B cell (primary cell): Measurements from ENCODE around the gene WDR1. TPM values are rescaled to one million over a fixed set of nuclear protein-coding genes. Genes with fewer than 3 reads are reported as not detected.

Source experiments
- ATAC-seq: fragments of 200-7000 bp; cut with Tn5 transposase; one replicate; pipeline ENCODE4 v1.10.0; 2021; ENCODE audit warnings: low read depth, mild to moderate bottlenecking, moderate number of reproducible peaks, moderate library complexity
- CTCF ChIA-PET: fragments of 350-600 bp; sonication (Branson Sonifier 250); formaldehyde crosslinking; loops from one replicate; lab custom pipeline; 2021; ENCODE audit warnings: antibody characterized with exemption, inconsistent platforms; lab: Charles Lee
- POLR2A ChIA-PET: fragments of 350-600 bp; sonication (Branson Sonifier 250); formaldehyde crosslinking; loops from one replicate; lab custom pipeline; 2021; ENCODE audit warnings: antibody characterized with exemption; lab: Charles Lee
- DNase-seq: peaks from one replicate; pipeline ENCODE4 v3.0.0; 2013
- H2AFZ ChIP-seq: 2 replicates; pipeline ENCODE4 v1.6.1; 2012; ENCODE audit warnings: mild to moderate bottlenecking, low read depth, low read length; ENCODE audit not compliant: insufficient read depth, poor library complexity, severe bottlenecking
- H3K27ac ChIP-seq, 2 donors: 1 replicate in 1 of 2; 2 replicates in 1 of 2; pipeline ENCODE4 v1.5.1; 2012 to 2013; ENCODE audit warnings: low read length in 2 of 2, mild to moderate bottlenecking in 2 of 2, moderate library complexity in 1 of 2
- H3K27me3 ChIP-seq, 4 experiments: fragments of 200-600 bp in 1 of 4; sonication (generic) in 1 of 4; replicated peaks in 1 of 4; 1 replicate in 2 of 4; 2 replicates in 2 of 4; pipeline versions ENCODE4 v1.6.1 to v1.7.0; 2013 to 2016; ENCODE audit warnings: low read length in 3 of 4, mild to moderate bottlenecking in 2 of 4, mixed read lengths in 1 of 4, moderate library complexity in 1 of 4; ENCODE audit not compliant: insufficient read depth in 4 of 4, control insufficient read depth in 3 of 4; ENCODE audit errors: control extremely low read depth in 1 of 4
- H3K36me3 ChIP-seq, 2 experiments: replicated peaks in 1 of 2; 1 replicate in 1 of 2; 2 replicates in 1 of 2; pipeline versions ENCODE4 v1.6.1 to v1.7.1; 2013; ENCODE audit warnings: low read length in 1 of 2; ENCODE audit not compliant: insufficient read depth in 2 of 2, control insufficient read depth in 1 of 2; ENCODE audit errors: control extremely low read depth in 1 of 2, extremely low read depth in 1 of 2
- H3K4me1 ChIP-seq, 2 donors: fragments of 200-600 bp in 1 of 2; sonication (generic) in 1 of 2; 1 replicate in 1 of 2; 2 replicates in 1 of 2; pipeline versions ENCODE4 v1.5.1 to v1.6.1; 2013 to 2017; ENCODE audit warnings: low read length in 2 of 2; ENCODE audit not compliant: control insufficient read depth in 2 of 2, insufficient read depth in 2 of 2
- H3K4me2 ChIP-seq: replicated peaks from 2 replicates; pipeline ENCODE3; 2012; ENCODE audit warnings: mild to moderate bottlenecking, low read depth, low read length; ENCODE audit not compliant: poor library complexity, severe bottlenecking
- H3K4me3 ChIP-seq, 5 experiments: fragments of 200-600 bp in 1 of 5; sonication (generic) in 1 of 5; 1 replicate in 3 of 5; 2 replicates in 2 of 5; pipeline versions ENCODE4 v1.5.1 to v1.7.0; 2011 to 2016; ENCODE audit warnings: low read length in 4 of 5, mild to moderate bottlenecking in 4 of 5, low read depth in 2 of 5, control low read depth in 1 of 5, moderate library complexity in 1 of 5; ENCODE audit not compliant: insufficient read depth in 1 of 5; ENCODE audit errors: control extremely low read depth in 1 of 5, extremely low read depth in 1 of 5
- H3K79me2 ChIP-seq: fragments of 200-600 bp; sonication (generic); one replicate; pipeline ENCODE4 v1.6.0; 2016; ENCODE audit warnings: low read length; ENCODE audit not compliant: control insufficient read depth, insufficient read depth
- H3K9ac ChIP-seq: fragments of 200-600 bp; sonication (generic); 2 replicates; pipeline ENCODE4 v1.6.1; 2017; ENCODE audit warnings: mild to moderate bottlenecking, low read length, moderate library complexity
- H3K9me3 ChIP-seq, 3 donors: one replicate each; pipeline versions ENCODE4 v1.6.1 to v1.7.1; 2013; ENCODE audit warnings: low read length in 2 of 3; ENCODE audit not compliant: control insufficient read depth in 2 of 3, insufficient read depth in 1 of 3; ENCODE audit errors: control extremely low read depth in 1 of 3
- H4K20me1 ChIP-seq: 2 replicates; pipeline ENCODE4 v1.6.0; 2012; ENCODE audit warnings: mild to moderate bottlenecking, low read length; ENCODE audit not compliant: insufficient read depth, control insufficient read depth, poor library complexity, severe bottlenecking
- H3K27ac Mint-ChIP-seq: one replicate; pipeline ENCODE4 v1.8.0; 2021; ENCODE audit warnings: mixed read lengths
- H3K27me3 Mint-ChIP-seq: one replicate; pipeline ENCODE4 v1.8.0; 2021; ENCODE audit warnings: mixed read lengths
- H3K4me1 Mint-ChIP-seq: one replicate; pipeline ENCODE4 v1.8.0; 2021; ENCODE audit warnings: mixed read lengths
- H3K4me3 Mint-ChIP-seq: one replicate; pipeline ENCODE4 v1.8.0; 2021; ENCODE audit warnings: mixed read lengths
- H3K9me3 Mint-ChIP-seq: one replicate; pipeline ENCODE4 v1.8.0; 2022; ENCODE audit warnings: mixed read lengths; ENCODE audit not compliant: insufficient read depth
- CTCF ChIP-seq: fragments of 200-600 bp; IDR thresholded peaks from one replicate; pipeline ENCODE4 v1.8.0; 2022; ENCODE audit warnings: antibody characterized with exemption, mild to moderate bottlenecking
- EZH2 ChIP-seq: IDR thresholded peaks from 2 replicates; pipeline ENCODE4 v1.6.1; 2012; ENCODE audit warnings: borderline replicate concordance, low read depth, mild to moderate bottlenecking, moderate library complexity, low read length; ENCODE audit not compliant: insufficient read depth, poor library complexity, severe bottlenecking
- WGBS: methylation state at CpG from one replicate; pipeline ENCODE4 v1.1.5; 2013; ENCODE audit warnings: missing lambda C conversion rate; ENCODE audit not compliant: insufficient coverage; 5-methylcytosine and 5-hydroxymethylcytosine counted together
- intact Hi-C: fragments of 100-400 bp; cut with micrococcal nuclease; formaldehyde crosslinking; loops from one replicate; pipeline ENCODE4 v1.10.0; 2022
- polyA plus RNA-seq: library from polyadenylated mRNA; depleted of rRNA; stranded (reverse); fragments of >200 nt; gene quantifications from 2 replicates; pipeline ENCODE4 v1.2.3, GENCODE V29; 2012
- small RNA-seq: library from RNA; depleted of rRNA; stranded (forward); fragments of <200 nt; gene quantifications from one replicate; pipeline ENCODE3, GENCODE V24; 2012; ENCODE audit warnings: low replicate concordance, low read depth; ENCODE audit not compliant: insufficient read length
- total RNA-seq, 2 donors: library from RNA; stranded (reverse); fragments of 120-200 nt in 1 of 2; gene quantifications; 1 replicate in 1 of 2; 2 replicates in 1 of 2; pipeline versions ENCODE4 v1.2.3 to v1.2.4, GENCODE V29; 2013 to 2022

Gene WDR1
- total and polyA plus RNA-seq, 2 donors (not counting 1 experiment from before 2014, with no cell fraction given): 134 to 217 TPM

- DNase-seq: no peak
- ChIA-PET CTCF (interaction anchor here (1.1 kb wide), 1 partner anchor 11 kb away, joined by 3 read pairs; no protein-coding TSS in a partner anchor), POLR2A (no interaction called here)
- Histone ChIP-seq H3K27me3 (no peaks in the 10 kb centered on the region), H3K9ac (no peak overlapping the region), H4K20me1 (no peaks in the 10 kb centered on the region), H3K4me1 (peaks cover 16 to 28% of the 10 kb centered on the region in 2 donors), H3K9me3 (no peaks in the 10 kb centered on the region), H3K4me3 (no peak overlapping the region), H2AFZ (no peak overlapping the region), H3K27ac (no peak overlapping the region), H3K36me3 (no peaks in the 10 kb centered on the region), H3K79me2 (no peaks in the 10 kb centered on the region), H3K4me2 (no peak overlapping the region)
- Mint-ChIP-seq H3K9me3 (no peaks in the 10 kb centered on the region), H3K4me3 (no peak overlapping the region), H3K27me3 (peaks cover 9% of the 10 kb centered on the region), H3K27ac (no peak overlapping the region), H3K4me1 (peaks cover 30% of the 10 kb centered on the region)
- no peak for ATAC-seq
- 83% methylated on average over 1 of the region's 3 CpGs for WGBS
- intact Hi-C loops: no loop called here
- TF ChIP-seq EZH2 (no peak), CTCF (no peak)
Observed at GRCh38 chr4:10025230-10025806, 91.3 kb downstream of the WDR1 start.

Small RNA genes lying within 50 kb of the gene (small RNA-seq; reads per million reads assigned to genes)
- not detected for gene AC093664.1
- gene MIR3138: not detected
- gene RNA5SP155: not detected

Other genes with a start within 250 kb of the WDR1 start
- gene SLC2A9, start 95.3 kb downstream of the WDR1 start, total RNA-seq: 0.63 and 2.1 TPM in 2 replicates
- gene SLC2A9, start 95.3 kb downstream of the WDR1 start, polyA plus RNA-seq: 0.88 and 0.89 TPM in 2 replicates